ENCODE data around the gene R3HDM2.
A peak's percentile ranks its signal among the peaks of the same experiment; 100 is the strongest.

The R3HDM2 gene

GRCh38 chr12:57430931-57431566, at the start of gene R3HDM2:
R3HDM2 (minus strand) TSS chr12:57431043; CDS start chr12:57310428, 120,615 bp downstream.
- peak; percentile 83 for DNase-seq

- DNase-seq: no peak
These were observed 48.7 kb upstream of the R3HDM2 start, which contains the start of gene ARHGAP9 for GRCh38 chr12:57479376-57480115. ARHGAP9 (minus strand) TSS chr12:57479866; CDS start chr12:57479406, 460 bp downstream.

GRCh38 chr12:57479043-57479375, 48.2 kb upstream of the R3HDM2 start:
- no peak for DNase-seq

- DNase-seq: no peak
These were observed 47.2 kb upstream of the R3HDM2 start for GRCh38 chr12:57477710-57478681.

- DNase-seq: no peak
These were observed 46.3 kb upstream of the R3HDM2 start for GRCh38 chr12:57476993-57477709.

- DNase-seq: no peak
These were observed 45.5 kb upstream of the R3HDM2 start for GRCh38 chr12:57476162-57476992.

- no peak for DNase-seq
These were observed 44.7 kb upstream of the R3HDM2 start for GRCh38 chr12:57475271-57476161.

- DNase-seq: peak; percentile 27
These were observed 44.0 kb upstream of the R3HDM2 start for GRCh38 chr12:57474862-57475261.

GRCh38 chr12:57474430-57474829, 43.6 kb upstream of the R3HDM2 start:
- DNase-seq: no peak

- no peak for DNase-seq
These were observed 43.0 kb upstream of the R3HDM2 start for GRCh38 chr12:57473886-57474285.

- DNase-seq: no peak
These were observed 42.5 kb upstream of the R3HDM2 start for GRCh38 chr12:57473392-57473791.

GRCh38 chr12:57472391-57472790, 41.5 kb upstream of the R3HDM2 start:
- no peak for DNase-seq

- DNase-seq: no peak
These were observed 40.8 kb upstream of the R3HDM2 start for GRCh38 chr12:57471661-57472060.

GRCh38 chr12:57470970-57471656, 40.3 kb upstream of the R3HDM2 start:
- no peak for DNase-seq

- DNase-seq: no peak
These were observed 39.6 kb upstream of the R3HDM2 start for GRCh38 chr12:57470286-57470969.

GRCh38 chr12:57469296-57470164, 38.7 kb upstream of the R3HDM2 start:
- no peak for DNase-seq

- no peak for DNase-seq
These were observed 37.1 kb upstream of the R3HDM2 start for GRCh38 chr12:57467915-57468314.

- DNase-seq: no peak
These were observed 36.5 kb upstream of the R3HDM2 start for GRCh38 chr12:57467212-57467874.

All from NCI-H1105 (cell line).